ENCODE measurements around the gene CHD8. TPM values are rescaled to one million over a fixed set of nuclear protein-coding genes. Genes with fewer than 3 reads are reported as not detected.

CHD8 gene
- total RNA-seq, 2 donors from 2014 or later, result 50.5 to 77.2 TPM

DNA sequence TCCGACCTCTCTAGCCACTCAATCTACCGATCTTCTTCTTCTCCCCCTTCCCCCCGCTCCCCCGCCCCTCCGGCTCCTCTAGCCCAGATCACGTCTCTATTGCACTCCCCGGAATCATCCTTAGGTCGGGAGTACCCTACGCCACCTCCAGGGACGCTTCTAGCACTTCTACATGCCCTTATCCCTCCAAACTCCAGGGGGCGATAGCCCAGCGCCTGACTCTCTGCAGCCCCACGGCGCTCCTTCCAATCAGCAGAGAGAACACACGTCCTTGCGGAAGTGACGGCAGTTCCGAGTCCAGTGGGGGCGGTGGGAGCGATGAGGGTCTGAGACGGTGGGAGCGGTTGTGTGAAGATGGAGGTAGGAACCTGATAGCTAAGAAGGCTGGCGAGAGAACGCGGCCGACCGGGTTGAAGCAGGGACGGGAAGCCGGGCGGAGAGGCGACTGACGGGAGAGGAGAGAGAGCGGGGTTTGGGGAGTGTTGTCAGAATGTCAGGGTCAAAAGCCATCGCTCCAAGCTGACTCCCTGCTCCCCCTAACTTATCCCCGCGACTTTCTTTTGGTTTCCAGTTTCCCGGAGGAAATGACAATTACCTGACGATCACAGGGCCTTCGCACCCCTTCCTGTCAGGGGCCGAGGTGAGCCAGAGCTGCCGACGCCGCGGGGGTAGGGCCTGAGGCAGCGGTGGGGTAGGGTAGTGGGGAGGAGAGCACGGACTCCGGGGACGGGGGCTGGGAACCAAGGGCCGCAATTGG is 21.2 kb upstream of the CHD8 start, which contains the start of the genes RAB2B and TOX4:
RAB2B (minus strand) TSS at position 35 of the 757 bp plus-strand sequence. CDS start 87 bp downstream, outside the sequence.
TOX4 (plus strand) TSS at position 271 of the 757 bp plus-strand sequence; CDS start at position 355, 84 bp downstream.
- Histone ChIP-seq H3K27ac (peak within 1 kb of the TSS; percentile 82 to 92), H3K4me3 (peak within 1 kb of the TSS; percentile 99), H3K9me3 (no peaks in the 10 kb centered on the region), H3K4me1 (ENCODE audit: control insufficient read depth in 1 of 2, low read depth in 2 of 2) (peaks cover 17 to 23% of the 10 kb centered on the region in 2 donors), H3K36me3 (peaks cover 9% of the 10 kb centered on the region), H3K27me3 (replicated peaks; ENCODE audit: insufficient read depth) (no peaks in the 10 kb centered on the region)
- TF ChIP-seq, protein P1, sequence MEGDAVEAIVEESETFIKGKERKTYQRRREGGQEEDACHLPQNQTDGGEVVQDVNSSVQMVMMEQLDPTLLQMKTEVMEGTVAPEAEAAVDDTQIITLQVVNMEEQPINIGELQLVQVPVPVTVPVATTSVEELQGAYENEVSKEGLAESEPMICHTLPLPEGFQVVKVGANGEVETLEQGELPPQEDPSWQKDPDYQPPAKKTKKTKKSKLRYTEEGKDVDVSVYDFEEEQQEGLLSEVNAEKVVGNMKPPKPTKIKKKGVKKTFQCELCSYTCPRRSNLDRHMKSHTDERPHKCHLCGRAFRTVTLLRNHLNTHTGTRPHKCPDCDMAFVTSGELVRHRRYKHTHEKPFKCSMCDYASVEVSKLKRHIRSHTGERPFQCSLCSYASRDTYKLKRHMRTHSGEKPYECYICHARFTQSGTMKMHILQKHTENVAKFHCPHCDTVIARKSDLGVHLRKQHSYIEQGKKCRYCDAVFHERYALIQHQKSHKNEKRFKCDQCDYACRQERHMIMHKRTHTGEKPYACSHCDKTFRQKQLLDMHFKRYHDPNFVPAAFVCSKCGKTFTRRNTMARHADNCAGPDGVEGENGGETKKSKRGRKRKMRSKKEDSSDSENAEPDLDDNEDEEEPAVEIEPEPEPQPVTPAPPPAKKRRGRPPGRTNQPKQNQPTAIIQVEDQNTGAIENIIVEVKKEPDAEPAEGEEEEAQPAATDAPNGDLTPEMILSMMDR (IDR thresholded peaks at IDR 0.05), result peak; percentile 94
- peak; percentile 100 for ATAC-seq (ENCODE audit: insufficient number of reproducible peaks, low FRiP score, low read depth)
- peak; percentile 89 for DNase-seq (ENCODE audit: low spot score)

DNA sequence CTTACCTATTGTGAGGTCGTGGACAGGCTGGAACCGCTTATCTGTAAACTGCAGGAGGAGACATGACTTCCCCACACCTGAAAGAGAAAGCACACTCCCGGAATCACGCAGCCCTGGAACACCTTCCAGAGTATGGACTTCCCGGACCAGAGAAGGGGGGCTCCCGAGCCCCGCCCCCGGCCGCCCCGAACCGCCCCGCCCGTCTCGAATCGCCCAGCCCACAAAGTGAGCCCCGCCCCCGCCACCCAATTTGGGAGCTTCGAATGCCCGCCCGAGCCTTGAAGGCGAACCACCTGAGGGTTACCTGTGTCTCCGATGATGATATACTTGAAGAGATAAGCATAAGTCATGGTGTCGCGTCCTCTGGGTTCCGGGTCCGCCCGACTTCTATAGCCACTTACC is 20.6 kb upstream of the CHD8 start:
- H3K4me1 ChIP-seq (ENCODE audit: control insufficient read depth in 1 of 2, low read depth in 2 of 2), result peaks cover 17 to 23% of the 10 kb centered on the region in 2 donors
- ATAC-seq (ENCODE audit: insufficient number of reproducible peaks, low FRiP score, low read depth) (peak; percentile 87), DNase-seq (ENCODE audit: low spot score) (peak; percentile 55)
- H3K9me3 ChIP-seq, result no peaks in the 10 kb centered on the region
- H3K36me3 ChIP-seq, result peaks cover 4% of the 10 kb centered on the region
- H3K4me3 ChIP-seq, result peak overlapping the region; percentile 99
- TF ChIP-seq, protein P1 (IDR thresholded peaks at IDR 0.05), result no peak
- no peaks in the 10 kb centered on the region for H3K27me3 ChIP-seq (replicated peaks; ENCODE audit: insufficient read depth)
- H3K27ac ChIP-seq, result peak overlapping the region; percentile 69 to 82

DNA sequence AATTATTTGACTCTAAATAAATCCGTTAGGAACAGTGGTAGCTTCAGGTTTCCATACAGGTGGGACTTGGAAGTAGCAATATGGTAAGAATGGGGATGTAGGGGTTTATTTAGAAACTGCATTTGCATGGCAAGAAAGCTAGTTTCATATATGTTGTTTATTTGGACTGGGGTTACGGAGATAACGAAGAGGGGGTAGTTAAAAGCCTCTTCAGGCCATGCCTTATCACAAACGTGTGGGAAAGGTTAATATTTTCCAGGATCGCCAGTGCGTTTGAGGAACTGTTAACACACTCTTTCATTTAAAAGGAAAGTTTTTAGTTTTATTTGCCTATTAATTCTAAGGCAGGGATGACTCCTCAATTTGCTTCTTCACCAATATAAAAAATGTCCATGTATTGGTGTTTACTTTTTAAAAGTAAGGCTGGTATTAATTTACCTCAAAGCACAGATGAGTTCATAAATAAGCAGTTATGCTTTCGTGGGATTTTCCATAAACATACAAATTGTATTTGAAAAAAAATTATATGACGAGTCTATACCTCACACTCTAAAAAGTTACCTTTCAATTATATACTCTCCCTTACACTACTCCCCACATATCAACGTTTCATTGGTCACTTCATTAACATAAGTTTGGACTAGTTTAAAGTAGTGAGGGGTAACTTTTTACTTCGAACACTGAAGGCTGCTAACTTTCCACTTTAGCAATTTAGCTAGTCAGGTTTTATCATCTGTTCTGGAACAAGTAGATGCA is 20.0 kb upstream of the CHD8 start:
- peaks cover 4% of the 10 kb centered on the region for H3K36me3 ChIP-seq
- TF ChIP-seq, protein P1 (IDR thresholded peaks at IDR 0.05), result no peak
- no peaks in the 10 kb centered on the region for H3K9me3 ChIP-seq
- H3K27me3 ChIP-seq (replicated peaks; ENCODE audit: insufficient read depth), result no peaks in the 10 kb centered on the region
- peak overlapping the region; percentile 69 to 82 for H3K27ac ChIP-seq
- DNase-seq (ENCODE audit: low spot score) (no peak), ATAC-seq (ENCODE audit: insufficient number of reproducible peaks, low FRiP score, low read depth) (no peak)
- H3K4me3 ChIP-seq, result peak overlapping the region; percentile 99
- peaks cover 17 to 23% of the 10 kb centered on the region in 2 donors for H3K4me1 ChIP-seq (ENCODE audit: control insufficient read depth in 1 of 2, low read depth in 2 of 2)

DNA sequence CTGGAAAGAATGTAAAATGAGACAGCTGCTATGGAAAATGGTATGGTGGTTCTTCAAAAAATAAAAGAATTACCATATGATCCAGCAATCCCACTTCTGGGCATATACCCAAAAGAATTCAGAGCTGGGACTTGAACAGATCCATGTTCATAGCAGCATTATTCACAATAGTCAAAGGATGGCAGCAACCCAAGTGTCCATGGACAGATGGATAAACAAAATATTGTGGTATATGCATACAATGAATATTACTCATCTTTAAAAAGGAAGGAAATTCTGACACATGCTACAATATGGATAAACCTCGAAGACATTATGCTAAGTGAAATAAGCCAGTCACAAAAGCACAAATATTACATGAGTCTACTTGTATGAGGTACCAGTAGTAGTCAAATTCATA is 11.7 kb upstream of the CHD8 start:
- ATAC-seq (ENCODE audit: insufficient number of reproducible peaks, low FRiP score, low read depth), result no peak
- Histone ChIP-seq H3K9me3 (no peaks in the 10 kb centered on the region), H3K4me3 (no peak overlapping the region), H3K27ac (no peak overlapping the region), H3K4me1 (ENCODE audit: control insufficient read depth in 1 of 2, low read depth in 2 of 2) (no peaks in the 10 kb centered on the region), H3K27me3 (replicated peaks; ENCODE audit: insufficient read depth) (no peaks in the 10 kb centered on the region), H3K36me3 (peaks cover 44% of the 10 kb centered on the region)
- TF ChIP-seq, protein P1 (IDR thresholded peaks at IDR 0.05), result no peak
- no peak for DNase-seq (ENCODE audit: low spot score)

DNA sequence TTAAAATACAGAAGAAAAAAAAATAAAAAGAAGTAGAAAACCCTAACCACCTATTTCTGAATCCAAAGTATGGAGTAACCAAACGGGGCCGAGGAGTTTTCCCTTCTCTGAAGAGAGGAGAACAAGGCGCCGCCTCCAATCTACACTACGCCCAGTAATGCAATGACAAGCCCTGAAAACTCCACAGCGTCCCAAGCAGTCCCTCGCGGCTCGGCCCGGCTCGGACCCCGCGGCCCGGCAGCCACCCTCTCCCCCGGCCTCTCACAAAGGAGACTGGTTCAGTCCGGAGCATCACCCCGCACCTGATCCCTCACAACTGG is 371 bp downstream of the CHD8 start:
- TF ChIP-seq, protein P1 (IDR thresholded peaks at IDR 0.05), result no peak
- H3K27ac ChIP-seq, result peak overlapping the region; percentile 82 to 94
- no peaks in the 10 kb centered on the region for H3K27me3 ChIP-seq (replicated peaks; ENCODE audit: insufficient read depth)
- H3K9me3 ChIP-seq, result no peaks in the 10 kb centered on the region
- no peak for DNase-seq (ENCODE audit: low spot score)
- H3K4me1 ChIP-seq (ENCODE audit: control insufficient read depth in 1 of 2, low read depth in 2 of 2), result peaks cover 14 to 26% of the 10 kb centered on the region in 2 donors
- no peaks in the 10 kb centered on the region for H3K36me3 ChIP-seq
- H3K4me3 ChIP-seq, result peak overlapping the region; percentile 92
- ATAC-seq (ENCODE audit: insufficient number of reproducible peaks, low FRiP score, low read depth), result no peak

Measured in thoracic aorta (tissue), 2 donors.